ENCODE data around the gene RIN2. TPM values are rescaled to one million over a fixed set of nuclear protein-coding genes. Genes with fewer than 3 reads are reported as not detected.
"Not testable (repeated sequence)": the region's sequence is repeated elsewhere in the genome, so short reads cannot be mapped to it uniquely, and the experiment has no call there.

Gene RIN2
- total RNA-seq, 2 experiments from 2014 or later, result 0.17 to 0.33 TPM

GRCh38 chr20:19802099-19802491 lies 44.0 kb downstream of the RIN2 start:
- ATAC-seq (ENCODE audit: poor library complexity), result no peak
- H3K27me3 Mint-ChIP-seq, result peaks cover 5% of the 10 kb centered on the region
- no peaks in the 10 kb centered on the region for H3K36me3 ChIP-seq (ENCODE audit: insufficient read depth, low read length)
- no peak overlapping the region for H3K27ac Mint-ChIP-seq
- H3K4me1 Mint-ChIP-seq (ENCODE audit: low read depth), result no peaks in the 10 kb centered on the region
- no peak overlapping the region for H3K4me3 ChIP-seq (ENCODE audit: low read length)
- intact Hi-C loops (cut with DNase I, micrococcal nuclease), result no loop called here
- no peaks in the 10 kb centered on the region for H3K4me1 ChIP-seq (ENCODE audit: insufficient read depth, low read length)
- H3K27ac ChIP-seq (ENCODE audit: low read depth in 1 of 2, low read length in 2 of 2), result no peak overlapping the region
- H3K9me3 ChIP-seq (ENCODE audit: control insufficient read depth in 1 of 2, insufficient read depth in 1 of 2, low read length in 2 of 2), result no peaks in the 10 kb centered on the region
- no peak for DNase-seq
- no peak for TF ChIP-seq CTCF (IDR thresholded peaks at IDR 0.05)
- H3K4me3 Mint-ChIP-seq, result no peak overlapping the region
- no peaks in the 10 kb centered on the region for H3K36me3 Mint-ChIP-seq (ENCODE audit: low read depth)
- CTCF ChIA-PET, result no interaction called here
- H3K9me3 Mint-ChIP-seq, result no peaks in the 10 kb centered on the region
- no peaks in the 10 kb centered on the region for H3K27me3 ChIP-seq (ENCODE audit: control insufficient read depth in 1 of 2, insufficient read depth in 2 of 2, low read length in 2 of 2)
- POLR2A ChIA-PET, result no interaction called here

- H3K36me3 Mint-ChIP-seq (ENCODE audit: low read depth), result no peaks in the 10 kb centered on the region
- TF ChIP-seq CTCF (IDR thresholded peaks at IDR 0.05), result no peak
- ChIA-PET POLR2A (no interaction called here), CTCF (no interaction called here)
- peaks cover 5% of the 10 kb centered on the region for H3K27me3 Mint-ChIP-seq
- no peaks in the 10 kb centered on the region for H3K4me1 Mint-ChIP-seq (ENCODE audit: low read depth)
- H3K27ac ChIP-seq (ENCODE audit: low read depth in 1 of 2, low read length in 2 of 2), result no peak overlapping the region
- H3K4me1 ChIP-seq (ENCODE audit: insufficient read depth, low read length), result no peaks in the 10 kb centered on the region
- DNase-seq (no peak), ATAC-seq (ENCODE audit: poor library complexity) (no peak)
- no peak overlapping the region for H3K27ac Mint-ChIP-seq
- no peaks in the 10 kb centered on the region for H3K36me3 ChIP-seq (ENCODE audit: insufficient read depth, low read length)
- intact Hi-C loops (cut with DNase I, micrococcal nuclease), result no loop called here
- no peak overlapping the region for H3K4me3 ChIP-seq (ENCODE audit: low read length)
- H3K4me3 Mint-ChIP-seq, result no peak overlapping the region
- no peaks in the 10 kb centered on the region for H3K27me3 ChIP-seq (ENCODE audit: control insufficient read depth in 1 of 2, insufficient read depth in 2 of 2, low read length in 2 of 2)
- H3K9me3 Mint-ChIP-seq, result no peaks in the 10 kb centered on the region
- H3K9me3 ChIP-seq (ENCODE audit: control insufficient read depth in 1 of 2, insufficient read depth in 1 of 2, low read length in 2 of 2), result no peaks in the 10 kb centered on the region
Measured at GRCh38 chr20:19802492-19803158, 44.6 kb downstream of the RIN2 start.

- H3K27me3 ChIP-seq (ENCODE audit: control insufficient read depth in 1 of 2, insufficient read depth in 2 of 2, low read length in 2 of 2); intact Hi-C loops (cut with DNase I, micrococcal nuclease); H3K4me1 ChIP-seq (ENCODE audit: insufficient read depth, low read length); H3K27ac Mint-ChIP-seq; H3K27me3 Mint-ChIP-seq; H3K4me3 ChIP-seq (ENCODE audit: low read length); H3K27ac ChIP-seq (ENCODE audit: low read depth in 1 of 2, low read length in 2 of 2); H3K4me1 Mint-ChIP-seq (ENCODE audit: low read depth); POLR2A ChIA-PET; H3K36me3 ChIP-seq (ENCODE audit: insufficient read depth, low read length); H3K36me3 Mint-ChIP-seq (ENCODE audit: low read depth); CTCF ChIA-PET; H3K4me3 Mint-ChIP-seq; H3K9me3 Mint-ChIP-seq; ATAC-seq (ENCODE audit: poor library complexity); DNase-seq: not testable (repeated sequence)
- peaks cover 0 to 19% of the 10 kb centered on the region in 2 experiments for H3K9me3 ChIP-seq (ENCODE audit: control insufficient read depth in 1 of 2, insufficient read depth in 1 of 2, low read length in 2 of 2)
Measured at GRCh38 chr20:19806276-19806675, 48.2 kb downstream of the RIN2 start.

- peaks cover 0 to 19% of the 10 kb centered on the region in 2 experiments for H3K9me3 ChIP-seq (ENCODE audit: control insufficient read depth in 1 of 2, insufficient read depth in 1 of 2, low read length in 2 of 2)
- CTCF ChIA-PET, result no interaction called here
- no peaks in the 10 kb centered on the region for H3K27me3 ChIP-seq (ENCODE audit: control insufficient read depth in 1 of 2, insufficient read depth in 2 of 2, low read length in 2 of 2)
- no peak overlapping the region for H3K4me3 Mint-ChIP-seq
- no peaks in the 10 kb centered on the region for H3K4me1 ChIP-seq (ENCODE audit: insufficient read depth, low read length)
- TF ChIP-seq CTCF (IDR thresholded peaks at IDR 0.05), result no peak
- H3K36me3 ChIP-seq (ENCODE audit: insufficient read depth, low read length), result no peaks in the 10 kb centered on the region
- H3K27ac ChIP-seq (ENCODE audit: low read depth in 1 of 2, low read length in 2 of 2), result no peak overlapping the region
- intact Hi-C loops (cut with DNase I, micrococcal nuclease), result no loop called here
- peaks cover 10% of the 10 kb centered on the region for H3K27me3 Mint-ChIP-seq
- no peaks in the 10 kb centered on the region for H3K4me1 Mint-ChIP-seq (ENCODE audit: low read depth)
- ATAC-seq (ENCODE audit: poor library complexity) (no peak), DNase-seq (no peak)
- POLR2A ChIA-PET, result no interaction called here
- H3K36me3 Mint-ChIP-seq (ENCODE audit: low read depth), result no peaks in the 10 kb centered on the region
- H3K4me3 ChIP-seq (ENCODE audit: low read length), result no peak overlapping the region
- H3K27ac Mint-ChIP-seq, result no peak overlapping the region
- H3K9me3 Mint-ChIP-seq, result no peaks in the 10 kb centered on the region
Measured at GRCh38 chr20:19806806-19807190, 48.7 kb downstream of the RIN2 start.

All from CD4-positive, alpha-beta T cell (primary cell).